Hair follicle dermal papilla cell (primary cell): ENCODE measurements around the gene SSTR5. TPM values are rescaled to one million over a fixed set of nuclear protein-coding genes. Genes with fewer than 3 reads are reported as not detected.

ENCODE experiments used
- total RNA-seq: library from RNA; depleted of rRNA; stranded (reverse); fragments of >200 nt; gene quantifications from 2 replicates; pipeline ENCODE4 v1.2.3, GENCODE V29; 2012

The SSTR5 gene
- total RNA-seq = not detected in 2 replicates

DNA sequence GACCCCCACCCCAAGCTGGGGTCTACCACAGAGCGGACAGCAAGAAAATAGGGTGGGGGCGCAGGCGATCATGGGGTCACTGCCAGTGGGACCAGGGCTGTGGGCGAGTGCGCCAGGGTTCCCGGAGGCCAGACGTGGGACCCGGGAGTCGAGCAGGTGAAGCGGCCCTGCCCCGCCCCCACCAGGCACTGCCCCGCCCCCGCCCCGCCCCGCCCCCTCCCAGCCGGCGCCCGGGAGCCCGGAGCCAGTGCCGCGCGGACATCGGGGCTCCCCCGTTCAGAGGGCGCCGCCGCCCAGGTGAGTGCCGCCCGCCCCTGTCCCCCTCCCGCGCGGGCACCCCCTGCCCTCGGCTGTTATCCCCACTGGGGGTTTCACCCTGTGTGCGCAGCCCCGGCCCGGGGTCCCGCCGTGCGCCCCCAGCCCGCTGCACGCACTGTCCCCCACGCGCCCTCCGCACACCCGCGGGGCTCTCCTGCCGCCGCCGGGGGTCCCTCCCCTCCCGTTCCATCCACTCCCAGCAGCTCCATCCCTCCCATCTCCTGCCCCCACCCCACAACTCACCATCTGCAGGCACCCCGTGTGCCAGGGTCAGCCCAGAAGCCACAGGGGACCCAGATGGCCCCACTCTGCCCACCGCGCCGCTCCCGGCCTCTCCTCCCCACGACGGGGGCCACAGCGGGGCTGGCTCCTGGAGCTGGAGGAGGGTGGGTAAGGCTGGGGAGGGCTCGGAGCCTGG lies at the start of gene SSTR5:
Gene SSTR5, plus strand, starts transcription at position 222 of the 736 bp plus-strand sequence. CDS start 6,122 bp downstream, outside the sequence.

DNA sequence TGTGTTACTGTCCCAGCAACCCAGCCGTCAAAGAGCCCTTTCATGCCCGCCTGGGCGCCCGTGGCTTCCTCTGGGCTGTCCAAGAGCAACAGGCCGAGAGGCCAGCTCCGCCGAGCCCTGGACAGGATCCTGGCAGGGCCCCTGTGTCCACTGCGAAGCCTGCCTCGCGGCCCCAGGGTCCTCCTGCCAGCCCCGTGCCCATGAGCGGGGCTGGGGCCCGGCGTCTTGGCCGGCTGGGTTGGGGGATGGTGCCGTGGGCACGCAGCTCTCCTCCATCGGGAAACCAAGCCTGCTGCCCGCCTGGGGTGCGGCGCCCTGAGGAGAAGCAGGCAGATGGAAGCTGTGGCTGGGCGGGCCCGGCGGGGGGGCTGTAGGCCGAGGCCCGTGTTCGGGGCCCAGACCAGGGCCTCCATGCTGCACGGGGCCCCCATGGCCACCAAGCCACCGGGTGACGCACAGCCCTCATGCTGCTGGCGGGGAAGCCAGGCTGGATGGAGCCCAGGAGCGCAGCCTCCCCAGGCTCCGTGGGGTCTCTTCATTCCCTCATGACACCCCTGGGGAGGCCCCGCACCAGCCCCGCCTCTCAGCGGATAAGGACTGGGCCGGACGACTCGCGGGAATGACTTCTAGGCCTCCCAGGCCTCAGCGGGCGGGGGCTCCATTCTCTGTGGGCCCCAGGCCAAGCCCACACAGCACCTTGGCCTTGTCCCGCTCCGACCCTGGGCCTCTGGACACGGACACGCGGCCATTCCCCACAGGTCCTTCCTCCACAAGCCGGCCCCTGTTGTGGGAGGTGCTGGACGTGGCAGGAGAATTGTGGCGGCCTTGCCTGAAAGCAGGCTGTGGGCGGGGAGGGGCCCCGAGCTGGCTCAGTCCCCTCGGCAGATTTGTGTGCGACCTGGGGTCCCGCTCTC lies 23.9 kb downstream of the SSTR5 start, which contains the start of gene C1QTNF8:
Gene C1QTNF8, minus strand, starts transcription at position 76 of the 914 bp plus-strand sequence. CDS start 1,322 bp downstream, outside the sequence.

Other genes with a start within 250 kb of the SSTR5 start
- 31.3 and 40.7 TPM in 2 replicates for gene LMF1, start 101.8 kb upstream of the SSTR5 start, total RNA-seq
- gene SOX8, start 91.0 kb upstream of the SSTR5 start, total RNA-seq = under 0.01 TPM in 1 of 2 replicates, not detected in the other
- gene C1QTNF8, start 23.5 kb downstream of the SSTR5 start, total RNA-seq = not detected in 2 replicates
- under 0.01 TPM in 2 replicates for gene CACNA1H, start 80.4 kb downstream of the SSTR5 start, total RNA-seq
- not detected in 2 replicates for gene TPSG1, start 152.5 kb downstream of the SSTR5 start, total RNA-seq
- not detected in 2 replicates for gene TPSB2, start 157.4 kb downstream of the SSTR5 start, total RNA-seq
- gene TPSAB1, start 168.0 kb downstream of the SSTR5 start, total RNA-seq = not detected in 2 replicates
- not detected in 2 replicates for gene TPSD1, start 183.3 kb downstream of the SSTR5 start, total RNA-seq
- 37.2 and 54.0 TPM in 2 replicates for gene UBE2I, start 236.9 kb downstream of the SSTR5 start, total RNA-seq